K562 (cell line): ENCODE data around the gene MMP11. TPM values are rescaled to one million over a fixed set of nuclear protein-coding genes. Genes with fewer than 3 reads are reported as not detected.

Source experiments
- CUX1 ChIP-seq: fragments of 200-800 bp; sonication (Bioruptor generic); IDR thresholded peaks from 2 replicates; pipeline ENCODE4 v1.6.1; 2016; ENCODE audit warnings: missing genetic modification characterization, missing compliant biosample characterization
- GTF2E2 ChIP-seq: fragments of 200-800 bp; sonication (Bioruptor generic); IDR thresholded peaks from 2 replicates; pipeline ENCODE4 v1.6.1; 2016; ENCODE audit warnings: missing genetic modification characterization, missing compliant biosample characterization
- HMG20A ChIP-seq: fragments of 450-650 bp; formaldehyde crosslinking; conservative IDR thresholded peaks from 2 replicates; pipeline ENCODE4 v1.4.0; 2020; ENCODE audit warnings: mild to moderate bottlenecking, mixed read lengths
- KAT2B ChIP-seq: IDR thresholded peaks from one replicate; pipeline ENCODE4 v1.6.1; 2012; ENCODE audit warnings: low read depth, mild to moderate bottlenecking, control low read depth, inconsistent platforms, low read length, moderate library complexity
- KDM1A ChIP-seq, 2 experiments: fragments of 450-650 bp; IDR thresholded peaks; 2 replicates each; pipeline ENCODE4 v1.6.1; 2016; ENCODE audit warnings: mild to moderate bottlenecking in 2 of 2
- NCOA6 ChIP-seq: fragments of 450-650 bp; IDR thresholded peaks from 2 replicates; pipeline ENCODE4 v1.6.1; 2017; ENCODE audit warnings: mild to moderate bottlenecking
- NFIC ChIP-seq: fragments of 450-650 bp; IDR thresholded peaks from 2 replicates; pipeline ENCODE4 v1.6.1; 2017; ENCODE audit warnings: mild to moderate bottlenecking, inconsistent platforms
- NFYB ChIP-seq: IDR thresholded peaks from 2 replicates; pipeline ENCODE4 v1.6.1; 2011; ENCODE audit warnings: mild to moderate bottlenecking, moderate library complexity; ENCODE audit not compliant: insufficient read length; ENCODE audit errors: extremely low read depth
- PCBP2 ChIP-seq: fragments of 200-400 bp; formaldehyde crosslinking; IDR thresholded peaks from 2 replicates; pipeline ENCODE4 v1.6.1; 2018; ENCODE audit warnings: low read length, low read depth, mild to moderate bottlenecking, moderate library complexity; ENCODE audit not compliant: poor library complexity, severe bottlenecking
- POU5F1 ChIP-seq: fragments of 150-350 bp; IDR thresholded peaks from 2 replicates; pipeline ENCODE4 v1.6.1; 2014; ENCODE audit warnings: borderline replicate concordance, low read length, low read depth, mild to moderate bottlenecking; ENCODE audit not compliant: partially characterized antibody
- SIRT6 ChIP-seq: IDR thresholded peaks from one replicate; pipeline ENCODE4 v1.6.1; 2012; ENCODE audit warnings: low read depth, mild to moderate bottlenecking, control low read depth, inconsistent platforms, low read length, moderate library complexity
- SMARCC2 ChIP-seq: fragments of 450-650 bp; IDR thresholded peaks from 2 replicates; pipeline ENCODE4 v1.6.1; 2017; ENCODE audit warnings: antibody characterized with exemption, moderate library complexity, mild to moderate bottlenecking, low read depth
- SOX6 ChIP-seq: fragments of 450-650 bp; IDR thresholded peaks from 2 replicates; pipeline ENCODE4 v1.6.1; 2014; ENCODE audit warnings: mild to moderate bottlenecking
- TFAP4 ChIP-seq: sonication (generic); formaldehyde crosslinking; IDR thresholded peaks from 2 replicates; pipeline ENCODE4 v1.8.0; 2022; ENCODE audit warnings: missing genetic modification reagents, mild to moderate bottlenecking, moderate library complexity, borderline replicate concordance
- TRIM28 ChIP-seq: fragments of 450-650 bp; IDR thresholded peaks from 2 replicates; pipeline ENCODE4 v1.6.1; 2017
- ZBTB8A ChIP-seq: fragments of 450-650 bp; IDR thresholded peaks from 2 replicates; pipeline ENCODE4 v1.6.1; 2018; ENCODE audit warnings: mild to moderate bottlenecking, moderate library complexity; ENCODE audit not compliant: partially characterized antibody
- polyA plus RNA-seq, 8 experiments: library from polyadenylated mRNA; depleted of rRNA in 4 of 8; stranded (reverse) in 5 of 8; unstranded in 3 of 8; fragments of >200 nt; fragmentation: Nextera tagmentation in 2 of 8; fragmentation: Illumina TruSeq in 1 of 8; extraction: Ambion mirVana in 2 of 8; extraction: Trizol in 1 of 8; gene quantifications; 2 replicates each; pipeline versions ENCODE4 v1.2.1 to v1.2.3, GENCODE V29; 2011 to 2014; ENCODE audit warnings: inconsistent platforms in 1 of 8, missing spikeins in 1 of 8
- total RNA-seq, 7 experiments: library from RNA; depleted of rRNA in 6 of 7; stranded (reverse); fragments of >200 nt in 6 of 7; fragmentation: Illumina TruSeq in 2 of 7; extraction: Trizol in 2 of 7; gene quantifications; 2 replicates each; pipeline versions ENCODE4 v1.2.1 to v1.2.3, GENCODE V29; 2011 to 2021; ENCODE audit warnings: low replicate concordance in 1 of 7
- TF ChIP-seq, protein P1 (sequence below): sonication (generic); formaldehyde crosslinking; IDR thresholded peaks from 2 replicates; pipeline ENCODE4 v1.8.0; 2022; ENCODE audit warnings: mild to moderate bottlenecking, low read depth, missing genetic modification reagents
- TF ChIP-seq, protein P2 (sequence below): fragments of 200-400 bp; formaldehyde crosslinking; IDR thresholded peaks from 2 replicates; pipeline ENCODE4 v1.6.1; 2017; ENCODE audit warnings: mild to moderate bottlenecking, low read depth, low read length, moderate library complexity

Gene MMP11
- total and polyA plus RNA-seq, 9 of the 15 experiments (the other 6 are each of a cell fraction or from before 2014, with no cell fraction given) = 0.14 to 1.8 (median 1.1) TPM; not detected in 2

GRCh38 chr22:23767673-23768548 is 4.7 kb upstream of the MMP11 start, which contains the start of gene CHCHD10 (continued):
- TF ChIP-seq CUX1 (no peak), ZBTB8A (no peak), NFIC (peak; percentile 38), GTF2E2 (tag) (peak; percentile 89), TFAP4 (CRISPR knock-in tag) (peak; percentile 59; the same call in 1 of the 2 replicates), KDM1A (IDR thresholded peaks at IDR 0.05) (no peak), HMG20A (CRISPR knock-in tag) (no peak), POU5F1 (no peak), SIRT6 (no peak), NCOA6 (peak; percentile 51; the same call in 1 of the 2 replicates), KAT2B (no peak), PCBP2 (no peak), SMARCC2 (no peak), TRIM28 (no peak), NFYB (no peak), SOX6 (no peak)
- TF ChIP-seq, protein P1, sequence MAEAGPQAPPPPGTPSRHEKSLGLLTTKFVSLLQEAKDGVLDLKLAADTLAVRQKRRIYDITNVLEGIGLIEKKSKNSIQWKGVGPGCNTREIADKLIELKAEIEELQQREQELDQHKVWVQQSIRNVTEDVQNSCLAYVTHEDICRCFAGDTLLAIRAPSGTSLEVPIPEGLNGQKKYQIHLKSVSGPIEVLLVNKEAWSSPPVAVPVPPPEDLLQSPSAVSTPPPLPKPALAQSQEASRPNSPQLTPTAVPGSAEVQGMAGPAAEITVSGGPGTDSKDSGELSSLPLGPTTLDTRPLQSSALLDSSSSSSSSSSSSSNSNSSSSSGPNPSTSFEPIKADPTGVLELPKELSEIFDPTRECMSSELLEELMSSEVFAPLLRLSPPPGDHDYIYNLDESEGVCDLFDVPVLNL (CRISPR knock-in tag) = no peak
- TF ChIP-seq, protein P2, sequence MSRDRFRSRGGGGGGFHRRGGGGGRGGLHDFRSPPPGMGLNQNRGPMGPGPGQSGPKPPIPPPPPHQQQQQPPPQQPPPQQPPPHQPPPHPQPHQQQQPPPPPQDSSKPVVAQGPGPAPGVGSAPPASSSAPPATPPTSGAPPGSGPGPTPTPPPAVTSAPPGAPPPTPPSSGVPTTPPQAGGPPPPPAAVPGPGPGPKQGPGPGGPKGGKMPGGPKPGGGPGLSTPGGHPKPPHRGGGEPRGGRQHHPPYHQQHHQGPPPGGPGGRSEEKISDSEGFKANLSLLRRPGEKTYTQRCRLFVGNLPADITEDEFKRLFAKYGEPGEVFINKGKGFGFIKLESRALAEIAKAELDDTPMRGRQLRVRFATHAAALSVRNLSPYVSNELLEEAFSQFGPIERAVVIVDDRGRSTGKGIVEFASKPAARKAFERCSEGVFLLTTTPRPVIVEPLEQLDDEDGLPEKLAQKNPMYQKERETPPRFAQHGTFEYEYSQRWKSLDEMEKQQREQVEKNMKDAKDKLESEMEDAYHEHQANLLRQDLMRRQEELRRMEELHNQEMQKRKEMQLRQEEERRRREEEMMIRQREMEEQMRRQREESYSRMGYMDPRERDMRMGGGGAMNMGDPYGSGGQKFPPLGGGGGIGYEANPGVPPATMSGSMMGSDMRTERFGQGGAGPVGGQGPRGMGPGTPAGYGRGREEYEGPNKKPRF = no peak
